GM12891 (cell line): ENCODE results near the gene GALNT10.

Source experiments
- POLR2A ChIP-seq: IDR thresholded peaks from 2 replicates; pipeline ENCODE4 v1.6.1; 2011; ENCODE audit warnings: low read depth, low read length, control low read depth
- POLR2AphosphoS5 ChIP-seq: IDR thresholded peaks from 2 replicates; pipeline ENCODE4 v1.6.1; 2011; ENCODE audit warnings: low read depth, low read length, control low read depth
- SPI1 ChIP-seq: IDR thresholded peaks from 2 replicates; pipeline ENCODE4 v1.6.1; 2011; ENCODE audit warnings: low read depth, low read length, control low read depth
- TAF1 ChIP-seq: IDR thresholded peaks from 2 replicates; pipeline ENCODE4 v1.6.1; 2011; ENCODE audit warnings: low read depth, low read length, control low read depth

DNA sequence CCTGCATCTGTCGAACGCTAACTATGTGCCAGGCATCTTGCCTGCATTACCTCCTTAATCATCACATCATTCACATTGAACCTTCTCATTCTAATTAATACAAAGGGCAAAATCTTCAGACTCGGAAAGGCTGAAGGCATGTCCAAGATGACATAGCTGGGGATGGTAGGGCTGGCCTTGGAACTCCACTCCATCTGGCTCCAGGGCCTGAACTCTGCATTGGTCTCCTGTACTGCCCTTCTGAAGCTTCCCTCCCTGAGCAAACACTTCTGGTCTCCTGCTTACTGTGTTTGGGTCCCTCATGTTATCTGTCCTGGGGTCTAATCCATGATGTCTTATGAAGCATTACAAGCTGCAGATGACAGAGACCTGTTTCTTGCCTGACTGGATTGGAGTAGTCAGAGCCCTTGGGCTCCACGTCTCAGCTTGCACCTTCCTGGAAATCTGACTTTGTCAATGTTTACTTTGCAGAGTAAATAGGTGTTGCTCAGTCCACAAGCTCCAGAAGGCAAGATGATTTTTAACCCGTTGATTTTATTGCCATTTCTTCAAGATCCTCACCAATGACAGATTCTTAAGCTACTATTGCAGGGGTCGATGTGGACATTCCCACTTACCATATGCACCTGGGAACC is 106.1 kb downstream of the GALNT10 start:
- TF ChIP-seq POLR2A (no peak), SPI1 (no peak), POLR2AphosphoS5 (no peak), TAF1 (no peak)
